AG10803 (cell line): ENCODE results near the gene TMEM81.

Source experiments
- DNase-seq: peaks from one replicate; pipeline ENCODE4 v3.0.0; 2010; ENCODE audit warnings: low read depth
- H3K4me3 ChIP-seq: 2 replicates; pipeline ENCODE4 v1.5.1; 2011; ENCODE audit warnings: mild to moderate bottlenecking, low read length, control low read depth
- CTCF ChIP-seq: conservative IDR thresholded peaks from 2 replicates; pipeline ENCODE4 v1.5.1; 2011; ENCODE audit warnings: mild to moderate bottlenecking, low read length, control low read depth, inconsistent platforms

The TMEM81 gene

GRCh38 chr1:205061227-205061626 lies 23.0 kb downstream of the TMEM81 start:
- no peak overlapping the region for H3K4me3 ChIP-seq
- no peak for TF ChIP-seq CTCF
- no peak for DNase-seq

- DNase-seq: no peak
- TF ChIP-seq CTCF: no peak
- no peak overlapping the region for H3K4me3 ChIP-seq
These were observed 23.5 kb downstream of the TMEM81 start for GRCh38 chr1:205060746-205061145.

- TF ChIP-seq CTCF: no peak
- no peak overlapping the region for H3K4me3 ChIP-seq
- DNase-seq: no peak
These were observed 24.6 kb downstream of the TMEM81 start for GRCh38 chr1:205059660-205060059.

- no peak for DNase-seq
- no peak overlapping the region for H3K4me3 ChIP-seq
These were observed 25.4 kb downstream of the TMEM81 start for GRCh38 chr1:205058853-205059252.

GRCh38 chr1:205057808-205058575 lies 26.3 kb downstream of the TMEM81 start:
- no peak for TF ChIP-seq CTCF
- DNase-seq: no peak
- H3K4me3 ChIP-seq: no peak overlapping the region

More at GRCh38 chr1:205058853-205059252, 25.4 kb downstream of the TMEM81 start:
- TF ChIP-seq CTCF: no peak

GRCh38 chr1:205056956-205057568 lies 27.2 kb downstream of the TMEM81 start:
- H3K4me3 ChIP-seq: no peak overlapping the region
- no peak for DNase-seq
- TF ChIP-seq CTCF: no peak

GRCh38 chr1:205056188-205056611 lies 28.1 kb downstream of the TMEM81 start:
- no peak overlapping the region for H3K4me3 ChIP-seq
- TF ChIP-seq CTCF: no peak
- no peak for DNase-seq
